GM18519 (cell line): ENCODE data around the gene WNT9A.
"Not testable (repeated sequence)": the region's sequence is repeated elsewhere in the genome, so short reads cannot be mapped to it uniquely, and the experiment has no call there.

ENCODE experiments used
- ATAC-seq: cut with Tn5 transposase; IDR thresholded peaks from one replicate; pipeline ENCODE4 v1.9.1; 2021; ENCODE audit warnings: mild to moderate bottlenecking, moderate library complexity; ENCODE audit not compliant: unreplicated experiment, low FRiP score

Gene WNT9A, protein sequence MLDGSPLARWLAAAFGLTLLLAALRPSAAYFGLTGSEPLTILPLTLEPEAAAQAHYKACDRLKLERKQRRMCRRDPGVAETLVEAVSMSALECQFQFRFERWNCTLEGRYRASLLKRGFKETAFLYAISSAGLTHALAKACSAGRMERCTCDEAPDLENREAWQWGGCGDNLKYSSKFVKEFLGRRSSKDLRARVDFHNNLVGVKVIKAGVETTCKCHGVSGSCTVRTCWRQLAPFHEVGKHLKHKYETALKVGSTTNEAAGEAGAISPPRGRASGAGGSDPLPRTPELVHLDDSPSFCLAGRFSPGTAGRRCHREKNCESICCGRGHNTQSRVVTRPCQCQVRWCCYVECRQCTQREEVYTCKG

DNA sequence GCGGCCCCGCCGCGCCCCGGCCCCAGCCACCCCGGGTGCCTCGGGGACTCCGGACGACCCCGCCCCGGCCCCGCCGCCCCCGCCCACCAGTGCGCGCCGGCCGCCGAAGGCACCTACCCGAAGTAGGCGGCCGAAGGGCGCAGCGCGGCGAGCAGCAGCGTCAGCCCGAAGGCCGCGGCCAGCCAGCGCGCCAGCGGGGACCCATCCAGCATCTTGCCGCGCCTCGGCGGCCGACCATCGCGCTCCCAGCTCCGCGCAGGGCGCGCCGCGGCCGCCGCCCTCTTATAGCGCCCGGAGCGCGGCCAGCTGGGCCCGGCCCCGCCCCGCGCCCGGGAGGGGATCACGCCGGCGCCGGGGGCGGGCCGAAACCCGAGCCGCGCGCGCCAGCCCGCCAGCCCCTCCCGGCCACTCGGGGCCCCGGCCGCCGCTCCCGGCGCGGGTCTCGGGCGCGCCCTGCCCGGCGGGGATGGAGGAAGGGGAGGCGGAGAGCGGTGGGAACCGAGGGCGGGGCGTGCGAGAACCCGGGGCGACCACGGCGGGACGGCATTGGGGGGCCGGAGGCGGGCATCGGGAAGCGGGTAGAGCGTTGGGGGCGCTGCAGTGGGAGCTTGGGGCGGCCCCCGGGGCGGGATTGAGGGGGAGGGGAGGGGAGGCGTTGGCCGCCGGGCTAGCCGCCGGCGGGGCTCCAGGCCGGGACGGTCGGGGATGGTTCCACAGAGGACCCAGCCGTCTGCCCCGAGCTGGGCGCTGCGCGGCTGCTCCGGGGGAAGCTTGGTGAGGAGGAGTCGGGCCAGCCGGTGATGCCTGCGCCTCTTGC is at the start of gene WNT9A:
TSS of gene WNT9A (minus strand) at position 257 of the 817 bp plus-strand sequence. CDS start at position 212, 45 bp downstream.
- no peak for ATAC-seq

DNA sequence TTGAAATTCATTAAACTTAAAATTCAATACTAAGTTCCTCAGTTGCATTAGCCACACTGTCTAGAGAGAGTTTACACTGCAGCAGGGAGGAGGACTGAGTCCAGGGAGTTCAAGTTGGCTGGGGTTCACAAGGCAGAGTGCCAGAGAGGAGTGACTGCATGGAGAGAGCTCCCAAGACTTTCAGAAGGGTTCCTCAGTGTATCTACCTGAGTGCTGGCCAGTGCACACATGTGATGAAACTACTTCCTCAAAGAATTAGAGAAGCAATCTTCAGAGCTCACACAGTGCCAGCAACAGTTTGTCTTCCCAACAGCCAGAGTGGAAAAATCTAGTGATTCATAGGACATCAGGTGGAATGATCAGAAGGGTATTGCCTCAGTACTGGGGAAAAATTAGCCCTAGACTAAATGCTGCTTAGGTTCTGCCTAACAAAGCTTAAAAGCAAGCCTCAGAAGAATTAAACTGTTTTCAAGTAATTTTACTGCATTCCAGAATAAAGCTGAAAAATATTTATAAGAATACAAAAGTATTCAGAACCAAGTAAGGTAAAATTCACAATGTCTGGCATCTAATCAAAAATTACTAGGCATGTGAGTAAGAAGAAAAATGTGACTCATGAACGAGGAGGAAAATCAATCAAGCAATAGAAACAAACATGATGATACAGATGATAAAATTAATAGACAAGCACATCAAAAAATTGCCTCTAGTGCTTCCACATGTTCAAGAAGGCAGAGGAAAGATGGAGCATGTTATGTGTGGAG is 48.6 kb upstream of the WNT9A start:
- no peak for ATAC-seq

DNA sequence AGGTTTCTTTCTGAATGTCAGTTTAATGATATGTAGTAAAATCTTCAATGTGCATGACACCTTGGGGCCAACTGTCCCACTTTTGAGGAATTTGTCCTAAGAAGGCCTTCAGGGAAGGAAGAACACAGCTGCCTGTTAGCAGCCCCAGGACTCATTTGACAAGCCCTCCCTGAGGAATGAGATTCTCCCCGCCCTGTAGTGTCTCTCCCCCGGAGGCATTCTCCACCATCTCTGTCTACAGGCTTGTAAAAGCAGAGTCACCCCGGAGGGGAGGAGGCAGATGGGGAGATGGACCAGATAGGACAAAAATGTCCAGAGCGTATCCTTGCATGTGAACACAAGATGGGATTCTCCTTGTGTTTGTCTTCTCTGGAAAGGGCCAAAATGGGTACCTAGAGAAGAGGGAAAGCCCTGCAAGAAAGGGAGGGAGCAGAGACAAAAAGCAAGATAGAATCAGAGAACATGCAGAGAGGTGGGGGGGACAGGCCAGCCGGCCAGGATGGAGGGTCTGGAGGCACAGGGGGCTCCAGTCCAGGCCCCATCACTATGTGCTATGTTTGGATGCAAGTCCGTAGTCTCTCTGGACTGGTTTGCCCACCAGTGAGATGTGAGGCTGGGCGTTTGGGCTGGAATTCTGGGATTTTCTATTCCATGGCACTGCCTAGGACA is 47.0 kb upstream of the WNT9A start:
- ATAC-seq: no peak

DNA sequence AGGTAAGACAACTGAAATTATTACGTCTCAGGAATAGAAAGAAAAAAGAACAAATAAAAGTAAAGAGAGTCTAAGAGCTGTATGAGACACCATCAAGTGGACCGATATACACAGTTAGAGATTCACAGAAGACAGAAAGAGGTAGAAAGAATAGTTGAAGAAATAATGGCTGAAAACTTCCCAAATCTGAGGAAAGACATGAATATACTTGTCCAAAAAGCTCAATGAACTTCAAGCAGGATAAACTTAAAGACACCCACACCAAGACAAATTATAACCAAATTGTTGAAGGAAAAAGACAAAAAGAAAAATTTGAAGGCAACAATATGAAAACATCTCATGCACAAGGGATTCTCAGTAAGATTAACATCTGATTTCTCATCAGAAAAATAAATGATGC is 39.4 kb upstream of the WNT9A start:
- ATAC-seq: no peak

DNA sequence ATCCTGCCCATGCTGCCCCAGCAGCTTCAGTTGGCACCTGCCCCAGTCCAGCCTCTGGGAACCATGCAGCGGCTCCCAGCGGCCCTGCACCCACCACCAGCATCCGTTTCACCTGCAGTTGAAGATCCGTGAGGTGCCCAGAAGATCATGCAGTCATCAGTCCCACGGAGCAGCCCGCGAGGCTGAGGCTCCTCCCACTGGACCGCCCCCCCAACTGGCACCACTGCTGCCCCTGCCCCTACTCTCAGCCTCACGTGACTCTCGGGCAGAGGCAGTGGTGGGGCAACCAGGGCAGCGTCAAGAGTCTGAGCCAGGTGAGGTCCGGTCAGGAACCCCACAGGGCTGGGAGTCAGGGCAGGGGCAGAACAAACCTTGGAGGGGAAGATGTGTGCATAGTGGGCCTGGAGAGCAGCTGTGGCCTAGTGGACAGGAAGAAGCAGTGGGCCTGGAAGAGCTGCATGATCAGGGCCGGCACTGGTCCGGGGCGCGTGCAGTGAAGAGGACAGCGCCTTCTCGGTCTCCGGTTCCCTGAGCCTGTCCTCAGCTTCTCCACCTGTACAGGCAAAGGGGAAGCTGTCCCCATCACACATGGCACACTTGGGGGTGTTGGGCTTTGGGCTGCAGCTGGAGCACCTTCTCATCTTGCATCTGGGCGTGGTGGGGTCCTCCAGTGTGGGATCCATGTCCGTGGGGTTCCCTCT is 28.0 kb upstream of the WNT9A start:
- not testable (repeated sequence) for ATAC-seq

DNA sequence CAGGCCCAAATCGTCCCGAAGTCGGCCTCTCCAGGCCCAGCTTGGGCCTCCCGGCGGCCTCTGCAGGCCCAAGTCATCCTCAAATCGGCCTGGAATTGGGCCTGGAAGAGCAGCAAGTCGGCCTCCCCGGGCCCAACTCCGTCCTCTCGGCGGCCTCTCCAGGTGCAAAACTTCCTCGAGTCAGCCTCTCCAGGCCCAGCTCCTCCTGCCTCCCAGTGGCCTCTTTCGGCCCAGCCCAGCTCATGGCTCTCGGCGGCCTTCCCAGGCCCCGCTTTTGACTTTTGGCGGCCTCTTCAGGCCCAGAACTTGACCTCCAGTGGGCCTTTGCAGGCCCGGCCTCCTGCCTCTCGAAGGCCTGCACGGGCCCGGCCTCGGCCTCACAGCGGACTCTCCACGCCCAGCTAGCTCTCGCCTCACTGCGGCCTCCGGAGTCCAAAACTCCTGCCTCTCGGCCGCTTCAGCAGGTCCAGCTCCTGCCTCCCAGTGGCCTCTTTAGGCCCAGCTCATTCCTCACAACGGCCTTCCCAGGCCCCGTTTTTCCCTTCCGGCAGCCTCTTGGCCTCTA is 26.1 kb upstream of the WNT9A start:
- ATAC-seq: not testable (repeated sequence)

DNA sequence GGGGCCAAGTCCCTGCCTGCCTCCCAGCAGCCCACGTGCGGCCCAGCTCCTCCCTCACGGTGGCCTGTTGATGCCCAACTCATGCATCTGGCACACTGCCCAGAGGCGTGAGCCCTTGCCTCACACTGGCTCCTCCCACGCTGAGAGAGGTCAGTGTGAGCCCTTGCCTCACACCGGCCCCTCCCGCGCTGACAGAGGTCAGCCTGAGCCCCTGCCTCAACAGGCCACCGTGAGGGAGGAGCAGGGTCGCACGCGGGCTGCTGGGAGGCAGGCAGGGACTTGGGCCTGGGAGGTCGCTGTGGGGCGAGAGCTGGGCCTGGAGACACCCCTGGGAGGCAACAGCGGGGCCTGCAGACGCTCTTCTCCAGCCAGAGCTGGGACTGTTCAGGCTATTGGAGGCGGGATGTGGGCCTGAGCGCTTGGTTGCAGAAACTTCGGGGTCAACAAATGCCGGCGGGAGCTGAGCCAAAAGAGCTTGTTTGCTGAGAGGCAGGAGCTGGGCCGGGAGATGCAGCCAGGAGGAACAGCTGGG is 25.2 kb upstream of the WNT9A start:
- ATAC-seq: not testable (repeated sequence)

DNA sequence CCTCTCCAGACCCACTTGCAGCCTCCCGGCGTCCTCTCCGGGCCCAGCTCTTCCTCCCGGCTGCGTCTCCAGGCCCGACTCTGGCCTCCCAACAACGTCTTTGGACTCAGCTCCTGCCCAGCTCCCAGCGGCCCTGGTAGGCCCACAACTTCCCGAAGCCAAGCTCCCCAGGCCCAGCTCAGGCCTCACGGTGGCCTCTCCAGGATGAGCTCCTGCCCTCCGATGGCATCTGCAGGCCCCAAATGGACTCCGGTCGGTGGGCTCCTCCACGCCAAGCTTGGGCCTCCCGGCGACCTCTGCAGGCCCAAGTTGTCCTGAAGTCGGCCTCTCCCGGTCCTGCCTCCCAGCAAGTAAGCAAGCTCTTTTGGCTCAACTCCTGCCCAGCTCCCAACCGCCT is 24.5 kb upstream of the WNT9A start:
- ATAC-seq: not testable (repeated sequence)

DNA sequence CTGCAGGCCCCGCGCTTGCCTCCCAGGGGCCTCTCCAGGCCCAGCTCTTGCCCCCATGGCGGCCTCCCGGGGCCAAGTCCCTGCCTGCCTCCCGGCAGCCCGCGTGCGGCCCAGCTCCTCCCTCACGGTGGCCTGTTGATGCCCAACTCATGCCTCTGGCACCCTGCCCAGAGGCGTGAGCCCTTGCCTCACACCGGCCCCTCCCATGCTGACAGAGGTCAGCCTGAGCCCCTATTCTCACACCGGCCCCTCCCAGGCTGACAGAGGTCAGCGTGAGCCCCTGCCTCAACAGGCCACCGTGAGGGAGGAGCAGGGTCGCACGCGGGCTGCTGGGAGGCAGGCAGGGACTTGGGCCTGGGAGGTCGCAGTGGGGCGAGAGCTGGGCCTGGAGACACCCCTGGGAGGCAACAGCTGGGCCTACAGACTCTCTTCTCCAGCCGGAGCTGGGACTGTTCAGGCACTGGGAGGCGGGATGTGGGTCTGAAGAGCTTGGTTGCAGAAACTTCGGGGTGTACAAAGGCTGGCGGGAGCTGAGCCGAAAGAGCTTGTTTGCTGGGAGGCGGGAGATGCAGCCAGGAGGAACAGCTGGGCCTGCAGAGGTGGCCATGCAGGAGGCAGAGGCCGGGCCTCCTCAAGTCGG is 24.0 kb upstream of the WNT9A start:
- not testable (repeated sequence) for ATAC-seq

DNA sequence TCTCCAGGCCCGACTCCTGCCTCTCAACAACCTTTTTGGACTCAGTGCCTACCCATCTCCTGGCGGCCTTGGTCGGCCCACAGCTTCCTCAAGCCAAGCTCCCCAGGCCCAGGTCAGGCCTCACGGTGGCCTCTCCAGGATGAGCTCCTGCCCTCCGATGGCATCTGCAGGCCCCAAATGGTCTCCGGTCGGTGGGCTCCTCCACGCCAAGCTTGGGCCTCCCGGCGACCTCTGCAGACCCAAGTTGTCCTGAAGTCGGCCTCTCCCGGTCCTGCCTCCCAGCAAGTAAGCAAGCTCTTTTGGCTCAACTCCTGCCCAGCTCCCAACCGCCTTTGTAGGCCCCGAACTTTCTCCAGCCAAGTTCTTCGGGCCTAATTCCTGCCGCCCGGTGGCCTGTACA is 23.5 kb upstream of the WNT9A start:
- not testable (repeated sequence) for ATAC-seq

DNA sequence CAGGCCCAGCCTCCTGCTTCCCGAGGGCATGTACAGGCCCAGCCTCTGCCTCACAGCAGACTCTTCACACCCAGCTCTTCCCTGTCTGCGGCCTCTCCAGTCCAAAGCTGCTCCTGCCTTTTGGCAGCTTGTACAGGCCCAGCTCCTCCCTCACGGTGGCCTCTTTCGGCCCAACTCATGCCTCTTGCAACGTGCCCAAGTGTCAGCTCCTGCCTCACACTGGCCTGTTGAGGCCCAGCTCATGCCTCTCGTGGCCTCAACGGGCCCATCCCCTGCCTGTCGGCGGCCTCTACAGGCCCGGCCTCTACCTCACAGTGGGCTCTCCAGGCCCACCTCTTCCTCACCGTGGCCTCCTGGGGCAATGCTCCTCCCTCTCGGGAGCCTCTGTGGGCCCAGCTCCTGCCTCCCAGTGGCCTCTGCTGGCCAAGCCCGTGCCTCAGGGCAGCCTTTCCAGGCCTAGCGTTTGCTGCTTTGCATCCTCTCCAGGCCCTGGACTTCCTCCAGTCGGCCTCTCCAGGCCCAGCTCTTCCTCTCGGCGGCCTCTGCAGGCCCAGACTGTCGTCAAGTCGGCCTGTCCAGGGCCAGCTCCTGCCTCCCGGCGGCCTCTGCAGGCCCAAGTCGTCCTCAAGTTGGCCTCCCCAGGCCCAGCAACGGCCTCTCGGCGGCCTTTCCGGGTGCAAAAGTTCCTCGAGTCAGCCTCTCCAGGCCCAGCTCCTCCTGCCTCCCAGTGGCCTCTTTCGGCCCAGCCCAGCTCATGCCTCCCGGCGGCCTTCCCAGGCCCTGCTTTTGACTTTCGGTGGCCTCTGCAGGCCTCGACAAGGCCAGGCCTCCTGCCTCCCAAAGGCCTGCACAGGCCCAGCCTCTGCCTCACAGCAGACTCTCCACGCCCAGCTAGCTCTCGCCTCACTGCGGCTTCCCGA is 22.6 kb upstream of the WNT9A start:
- not testable (repeated sequence) for ATAC-seq

DNA sequence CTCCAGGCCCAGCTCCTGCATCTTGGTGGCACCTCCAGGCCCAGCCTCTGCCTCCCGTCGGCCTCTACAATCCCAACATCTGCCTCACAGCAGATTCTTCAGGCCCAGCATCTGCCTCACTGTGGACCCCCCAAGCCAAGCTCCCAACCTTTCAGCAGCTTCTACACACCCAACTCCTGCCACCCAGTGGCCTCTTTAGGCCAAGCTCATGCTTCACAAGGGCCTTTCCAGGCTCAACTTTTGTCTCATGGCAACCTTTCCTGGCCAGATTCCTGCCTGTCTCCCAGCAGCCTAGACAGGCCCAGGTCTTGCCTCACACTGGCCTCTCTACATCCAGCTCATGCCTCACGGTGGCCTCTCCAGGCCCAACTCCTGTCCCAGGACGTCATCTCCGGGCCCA is 20.1 kb upstream of the WNT9A start:
- ATAC-seq: not testable (repeated sequence)

DNA sequence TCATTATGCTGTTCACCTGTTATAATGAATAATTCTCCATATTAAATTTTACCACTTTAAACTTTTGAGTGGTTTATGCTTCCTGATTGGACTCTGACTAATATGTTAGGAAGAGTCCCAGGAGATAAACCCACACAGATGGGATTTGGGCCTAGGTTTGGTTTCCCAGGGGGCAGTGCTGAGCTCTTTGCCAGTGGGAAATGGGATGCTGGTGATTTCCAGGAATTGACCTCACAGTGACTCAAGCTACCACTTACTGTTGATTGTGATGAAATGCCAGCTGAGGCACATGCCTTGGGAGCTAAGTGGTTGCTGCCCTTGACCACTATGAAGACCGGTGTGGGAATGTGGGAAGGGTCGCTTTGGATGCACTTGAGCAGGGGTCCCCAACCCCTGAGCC is 19.0 kb upstream of the WNT9A start:
- ATAC-seq: not testable (repeated sequence)

DNA sequence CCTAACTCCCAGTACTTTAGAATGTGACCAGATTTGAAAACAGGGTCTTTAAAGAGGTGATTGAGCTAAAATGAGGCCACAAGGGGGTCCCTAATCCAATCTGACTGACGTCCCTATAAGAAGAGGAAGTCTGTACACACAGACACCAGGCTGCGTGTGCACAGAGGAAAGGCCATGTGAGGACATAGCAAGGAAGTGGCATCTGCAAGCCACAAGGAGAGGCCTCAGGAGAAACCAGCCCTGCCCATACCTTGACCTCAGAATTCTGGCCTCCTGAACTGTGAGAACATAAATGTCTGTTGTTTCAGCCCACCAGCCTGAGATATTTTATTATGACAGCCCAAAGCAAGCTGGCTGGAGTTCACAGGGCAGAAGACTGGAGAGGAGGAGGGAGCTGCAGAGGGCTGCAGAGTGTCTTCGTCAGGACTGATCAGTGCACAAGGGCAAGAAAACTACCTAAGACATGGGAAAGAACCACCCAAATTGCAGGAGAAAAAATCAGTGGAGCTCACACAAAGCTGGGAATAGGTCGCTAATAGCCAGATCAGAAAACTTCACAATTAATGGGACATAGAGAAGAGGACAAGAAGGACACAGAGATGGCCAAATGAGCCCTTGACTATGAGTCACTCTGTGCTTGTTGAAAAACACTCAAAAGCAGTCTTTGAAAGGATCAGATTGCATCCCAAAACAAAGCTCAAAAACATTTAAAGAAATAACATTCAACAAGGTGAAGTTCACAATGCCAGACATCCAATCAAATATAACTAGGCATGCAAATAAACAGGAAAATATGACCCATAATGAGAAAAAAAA is 14.1 kb upstream of the WNT9A start:
- ATAC-seq: no peak

DNA sequence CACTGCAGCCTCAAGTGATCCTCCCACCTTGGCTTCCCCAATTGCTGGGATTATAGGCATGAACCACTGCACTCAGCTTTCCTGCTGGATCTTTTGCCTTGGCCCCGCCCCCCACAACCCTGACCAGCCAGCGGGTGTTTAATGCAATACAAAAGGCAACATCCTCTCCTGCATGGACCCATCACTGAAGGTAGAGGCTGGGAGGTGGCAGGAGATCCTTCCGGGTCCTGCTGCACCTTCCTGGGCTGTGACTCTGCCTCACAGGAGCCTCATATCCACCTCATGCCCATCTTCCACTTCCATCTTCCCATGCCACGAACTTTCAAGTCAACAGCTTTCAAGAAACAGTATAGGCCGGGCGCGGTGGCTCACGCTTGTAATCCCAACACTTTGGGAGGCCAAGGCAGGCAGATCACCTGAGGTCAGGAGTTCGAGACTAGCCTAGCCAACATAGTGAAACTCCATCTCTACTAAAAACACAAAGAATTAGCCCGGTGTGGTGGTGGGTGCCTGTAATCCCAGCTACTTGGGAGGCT is 11.7 kb upstream of the WNT9A start:
- ATAC-seq: no peak

DNA sequence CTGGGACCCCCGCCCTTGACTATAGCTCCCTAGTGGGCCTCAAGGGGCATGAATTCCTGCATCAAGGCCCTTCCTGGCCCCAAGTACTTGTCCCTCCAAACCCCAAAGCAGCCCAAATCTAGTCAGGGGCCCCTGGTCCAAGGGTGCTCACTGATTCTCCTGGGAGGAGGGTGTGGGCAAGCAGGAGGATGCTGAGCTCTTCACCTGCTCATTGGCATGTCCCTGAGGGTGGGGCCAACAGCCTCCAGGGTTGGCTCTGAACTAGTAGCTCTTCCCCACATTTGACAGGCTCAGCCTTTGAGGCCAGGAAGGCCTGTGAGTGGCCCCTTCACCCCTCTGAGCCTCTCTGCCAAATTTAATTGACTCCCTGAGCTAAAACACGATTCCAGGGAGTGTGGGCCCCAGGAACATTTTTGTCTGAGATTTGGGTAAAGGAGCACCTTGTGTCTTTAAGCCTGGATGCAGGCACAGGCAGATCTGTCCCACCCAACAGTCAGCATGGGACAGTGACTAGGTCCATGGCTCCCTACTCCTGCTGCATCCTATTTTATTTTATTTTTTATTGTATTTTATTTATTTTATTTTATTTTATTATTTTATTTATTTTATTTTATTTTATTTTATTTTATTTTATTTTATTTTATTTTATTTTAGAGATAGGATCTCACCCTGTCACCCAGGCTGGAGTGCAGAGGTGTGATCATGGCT is 11.0 kb upstream of the WNT9A start:
- ATAC-seq: no peak
